ENCODE measurements around the gene TIAM2. TPM values are rescaled to one million over a fixed set of nuclear protein-coding genes. Genes with fewer than 3 reads are reported as not detected.

Gene TIAM2
- total and polyA plus RNA-seq, 9 of the 15 experiments (the other 6 are each of a cell fraction or from before 2014, with no cell fraction given): 0.73 to 6.5 (median 4.3) TPM

DNA sequence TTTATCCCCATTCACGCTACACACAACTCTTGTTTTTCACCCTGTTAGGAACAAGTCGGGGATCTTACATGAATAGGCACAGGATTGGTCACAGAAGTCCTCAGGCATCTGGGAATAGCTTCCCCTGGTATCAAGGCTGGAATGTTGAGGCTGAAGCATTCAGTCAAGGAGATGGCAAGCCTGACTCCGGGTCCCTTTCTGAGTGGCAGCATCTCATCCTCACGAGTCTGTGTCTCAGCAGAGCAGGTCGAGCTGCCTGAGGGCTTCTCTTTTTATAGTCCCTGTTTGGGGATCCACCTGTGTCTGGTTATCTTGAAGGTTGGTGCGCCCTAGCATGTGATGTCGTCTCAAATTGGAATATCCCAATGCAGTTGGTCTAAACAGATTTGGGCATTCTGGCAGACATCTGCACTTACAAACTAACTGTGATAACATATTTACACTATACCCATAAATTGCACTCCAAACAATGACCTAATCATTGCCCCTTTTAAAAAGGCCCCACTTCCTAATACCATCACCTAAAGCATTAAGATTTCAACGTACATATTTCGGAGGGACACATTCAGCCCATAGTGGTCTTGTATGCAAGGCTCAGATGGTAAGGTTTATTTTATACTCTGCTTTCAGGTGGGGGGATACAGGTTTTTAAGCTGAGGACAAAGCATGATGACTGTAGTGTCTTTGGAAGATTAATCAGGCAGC is 156.0 kb downstream of the TIAM2 start:
- Histone ChIP-seq H3K4me3 (no peak overlapping the region), H3K4me2 (ENCODE audit: insufficient read depth, low read length) (no peak overlapping the region), H3K9ac (ENCODE audit: insufficient read depth in 1 of 2, low read depth in 2 of 2, low read length in 2 of 2) (no peak overlapping the region), H4K20me1 (replicated peaks; ENCODE audit: control insufficient read depth, insufficient read depth, low read length) (no peaks in the 10 kb centered on the region), H3K79me2 (ENCODE audit: control insufficient read depth, insufficient read depth, low read length) (no peaks in the 10 kb centered on the region), H3K4me1 (replicated peaks in 1 of 2; ENCODE audit: control insufficient read depth in 2 of 2, insufficient read depth in 2 of 2, low read length in 2 of 2) (peaks cover 3 to 14% of the 10 kb centered on the region in 2 experiments; a peak in 4 of 5 replicates), H3K36me3 (ENCODE audit: control insufficient read depth, insufficient read depth, low read length) (no peaks in the 10 kb centered on the region), H3K9me3 (replicated peaks; ENCODE audit: control insufficient read depth, insufficient read depth, low read depth, low read length) (no peaks in the 10 kb centered on the region), H3K9me1 (ENCODE audit: control insufficient read depth, insufficient read depth, low read length) (no peaks in the 10 kb centered on the region), H3K27ac (ENCODE audit: extremely low read depth, low read depth, low read length) (no peak overlapping the region), H2AFZ (ENCODE audit: low read depth, low read length) (no peak overlapping the region), H3K27me3 (ENCODE audit: control insufficient read depth in 2 of 2, insufficient read depth in 2 of 2, low read length in 2 of 2) (peaks cover 18 to 33% of the 10 kb centered on the region in 2 experiments)
- no TSS peak for BruUV-seq (replicated peaks)
- POLR2A ChIA-PET: no interaction called here
- DNase-seq (ENCODE audit: extremely low read depth in 1 of 4, low spot score in 3 of 4) (no peak), FAIRE-seq (no peak), ATAC-seq (no peak)
- intact Hi-C loops (cut with micrococcal nuclease) (no loop called here), in situ Hi-C loops (cut with MboI) (no loop called here)
- CTCF ChIA-PET (ENCODE audit: low intra/inter-chr PET ratio): no interaction called here
- 9% methylated on average over 9 of the region's 9 CpGs for WGBS (ENCODE audit: insufficient coverage, low coverage, missing lambda C conversion rate)
- TF ChIP-seq CREB1 (IDR thresholded peaks at IDR 0.05): no peak
- TF ChIP-seq CREB1 (CRISPR knock-in tag; IDR thresholded peaks at IDR 0.05): no peak
- TF ChIP-seq FOXK2 (conservative IDR thresholded peaks at IDR 0.05 in 1 of 2, IDR thresholded peaks at IDR 0.05 in 1 of 2; ENCODE audit: low read depth in 2 of 2): no peak
- no peak for TF ChIP-seq BRCA1 (IDR thresholded peaks at IDR 0.05)
- TF ChIP-seq BRCA1 (CRISPR knock-in tag; IDR thresholded peaks at IDR 0.05): no peak
- TF ChIP-seq, protein P1, sequence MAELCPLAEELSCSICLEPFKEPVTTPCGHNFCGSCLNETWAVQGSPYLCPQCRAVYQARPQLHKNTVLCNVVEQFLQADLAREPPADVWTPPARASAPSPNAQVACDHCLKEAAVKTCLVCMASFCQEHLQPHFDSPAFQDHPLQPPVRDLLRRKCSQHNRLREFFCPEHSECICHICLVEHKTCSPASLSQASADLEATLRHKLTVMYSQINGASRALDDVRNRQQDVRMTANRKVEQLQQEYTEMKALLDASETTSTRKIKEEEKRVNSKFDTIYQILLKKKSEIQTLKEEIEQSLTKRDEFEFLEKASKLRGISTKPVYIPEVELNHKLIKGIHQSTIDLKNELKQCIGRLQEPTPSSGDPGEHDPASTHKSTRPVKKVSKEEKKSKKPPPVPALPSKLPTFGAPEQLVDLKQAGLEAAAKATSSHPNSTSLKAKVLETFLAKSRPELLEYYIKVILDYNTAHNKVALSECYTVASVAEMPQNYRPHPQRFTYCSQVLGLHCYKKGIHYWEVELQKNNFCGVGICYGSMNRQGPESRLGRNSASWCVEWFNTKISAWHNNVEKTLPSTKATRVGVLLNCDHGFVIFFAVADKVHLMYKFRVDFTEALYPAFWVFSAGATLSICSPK (IDR thresholded peaks at IDR 0.05; ENCODE audit: borderline replicate concordance): no peak
- TF ChIP-seq, protein P2, sequence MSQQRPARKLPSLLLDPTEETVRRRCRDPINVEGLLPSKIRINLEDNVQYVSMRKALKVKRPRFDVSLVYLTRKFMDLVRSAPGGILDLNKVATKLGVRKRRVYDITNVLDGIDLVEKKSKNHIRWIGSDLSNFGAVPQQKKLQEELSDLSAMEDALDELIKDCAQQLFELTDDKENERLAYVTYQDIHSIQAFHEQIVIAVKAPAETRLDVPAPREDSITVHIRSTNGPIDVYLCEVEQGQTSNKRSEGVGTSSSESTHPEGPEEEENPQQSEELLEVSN (IDR thresholded peaks at IDR 0.05; ENCODE audit: borderline replicate concordance in 1 of 2, extremely low read depth in 1 of 2, insufficient read depth in 1 of 2, insufficient read length in 1 of 2, low read depth in 1 of 2, low read length in 1 of 2, poor library complexity in 1 of 2, severe bottlenecking in 1 of 2): no peak

Measured in K562 (cell line).